GM19452 (cell line): ENCODE results near the gene HIPK3.
A peak's percentile ranks its signal among the peaks of the same experiment; 100 is the strongest.

ENCODE experiments used
- ATAC-seq: cut with Tn5 transposase; IDR thresholded peaks from one replicate; pipeline ENCODE4 v1.9.1; 2021; ENCODE audit not compliant: unreplicated experiment

The HIPK3 gene

GRCh38 chr11:33388793-33389525, 131.8 kb downstream of the HIPK3 start:
- ATAC-seq: peak; percentile 6

DNA sequence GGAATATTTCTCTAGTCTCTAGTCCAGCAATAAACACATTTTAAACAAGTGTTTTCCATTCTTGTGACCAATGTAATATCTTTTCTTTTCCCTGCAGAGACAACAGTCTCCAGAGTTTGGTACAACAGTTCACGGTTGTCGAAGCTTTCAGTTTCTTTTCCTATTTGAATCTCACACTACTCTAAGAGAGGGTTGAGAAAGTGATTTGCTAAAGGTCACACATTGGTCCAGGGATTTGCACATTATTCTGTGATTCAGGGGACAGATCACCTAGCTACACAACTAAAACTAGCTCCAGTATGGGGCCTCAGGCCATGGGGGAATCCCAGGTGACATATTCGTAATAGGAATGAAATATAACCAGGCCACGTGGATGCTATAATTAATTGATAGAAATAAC, 132.5 kb downstream of the HIPK3 start:
- peak; percentile 57 for ATAC-seq

DNA sequence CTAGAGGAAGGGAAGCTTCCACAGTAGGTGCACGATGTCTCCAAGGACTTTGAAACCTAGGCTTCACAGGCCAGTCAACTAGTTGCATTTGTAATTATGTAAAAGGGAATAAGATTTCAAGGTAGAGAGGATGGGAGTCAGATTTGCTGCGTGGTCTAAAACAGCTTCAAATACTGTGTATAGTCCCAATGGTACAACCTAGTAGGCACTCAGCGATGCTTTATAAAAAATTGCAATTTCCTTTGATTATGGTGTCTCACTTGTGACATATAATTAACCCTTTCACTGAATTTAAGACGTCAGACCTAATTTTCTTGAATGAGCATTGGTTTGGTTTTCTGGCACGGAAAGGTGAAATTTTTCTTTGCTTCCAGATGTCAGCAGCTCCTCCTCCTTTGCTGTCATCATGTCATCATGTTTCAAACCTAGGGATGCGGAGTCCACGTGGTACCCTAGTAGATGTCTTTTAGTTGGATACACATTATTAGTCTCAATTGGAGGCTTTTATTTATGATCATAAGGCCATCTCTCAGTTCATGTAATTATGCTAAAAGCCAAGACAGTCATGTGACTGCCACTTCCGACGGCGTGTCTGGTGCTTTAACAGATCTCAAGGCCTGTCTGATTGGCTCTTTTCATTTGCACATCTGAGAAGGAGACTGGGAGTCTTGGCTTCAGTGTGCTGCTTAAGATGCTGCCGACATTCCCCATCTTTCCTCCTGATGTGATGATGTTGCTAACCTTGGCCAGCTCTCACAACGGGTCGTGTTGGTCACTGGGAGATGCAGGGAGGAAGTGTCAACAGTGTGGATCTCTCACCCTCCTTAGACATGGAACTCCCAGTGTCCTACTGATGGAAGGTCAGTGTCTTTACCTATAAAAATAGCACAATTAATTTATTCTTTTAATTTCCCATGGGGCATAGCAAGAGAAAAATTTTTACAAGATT, 134.0 kb downstream of the HIPK3 start:
- no peak for ATAC-seq

DNA sequence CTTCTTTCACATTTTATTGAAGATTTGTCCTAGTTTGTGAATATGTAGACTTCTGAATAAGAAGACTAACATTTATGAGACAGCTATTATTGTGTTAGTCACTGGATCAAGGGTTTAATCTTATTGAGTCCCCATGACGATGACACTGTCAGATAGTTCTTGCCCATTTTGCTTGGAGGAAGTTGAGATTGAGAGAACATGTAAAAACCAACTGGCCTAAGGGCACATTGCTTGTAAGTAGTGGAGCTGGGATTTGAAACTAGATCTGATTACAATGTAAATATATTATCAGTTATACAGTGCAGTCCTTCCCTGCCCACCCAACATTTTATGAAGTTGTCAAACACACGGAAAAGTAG, 134.7 kb downstream of the HIPK3 start:
- no peak for ATAC-seq

DNA sequence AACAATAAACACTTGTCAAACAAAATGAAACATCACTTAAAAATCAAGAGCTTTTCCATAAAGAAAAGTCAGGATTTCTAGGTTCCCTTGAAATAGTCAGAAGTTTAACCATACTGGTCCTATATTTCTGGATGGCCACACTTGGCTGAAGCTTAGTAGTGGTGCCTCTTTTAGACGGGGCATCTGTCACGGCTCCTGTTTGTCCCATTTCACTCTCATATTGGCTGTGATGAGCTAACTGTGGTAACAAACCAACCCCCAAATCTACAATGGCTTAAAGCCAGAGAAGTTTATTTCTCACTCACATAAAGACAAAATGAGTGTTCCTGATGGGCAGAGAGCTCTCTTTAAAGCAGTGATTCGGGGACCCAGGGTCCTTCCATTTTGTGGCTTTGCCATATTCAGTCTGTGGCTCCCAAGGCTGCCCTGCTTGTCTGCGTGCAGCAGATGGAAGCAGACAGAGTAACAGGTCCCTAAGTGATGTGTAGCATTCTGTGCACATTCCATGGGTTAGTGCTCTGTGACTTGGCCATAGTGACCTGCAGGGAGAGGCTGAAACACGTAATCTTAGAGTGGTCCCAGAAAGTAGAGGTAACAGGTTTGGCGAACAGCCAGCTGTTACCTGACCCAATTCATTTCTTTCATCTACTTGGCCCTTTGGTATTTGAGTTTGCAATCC, 137.4 kb downstream of the HIPK3 start:
- no peak for ATAC-seq

GRCh38 chr11:33396361-33396760, 139.2 kb downstream of the HIPK3 start:
- ATAC-seq: no peak

GRCh38 chr11:33399421-33399820, 142.2 kb downstream of the HIPK3 start:
- no peak for ATAC-seq

- no peak for ATAC-seq
These were observed 144.9 kb downstream of the HIPK3 start for GRCh38 chr11:33402066-33402465.

DNA sequence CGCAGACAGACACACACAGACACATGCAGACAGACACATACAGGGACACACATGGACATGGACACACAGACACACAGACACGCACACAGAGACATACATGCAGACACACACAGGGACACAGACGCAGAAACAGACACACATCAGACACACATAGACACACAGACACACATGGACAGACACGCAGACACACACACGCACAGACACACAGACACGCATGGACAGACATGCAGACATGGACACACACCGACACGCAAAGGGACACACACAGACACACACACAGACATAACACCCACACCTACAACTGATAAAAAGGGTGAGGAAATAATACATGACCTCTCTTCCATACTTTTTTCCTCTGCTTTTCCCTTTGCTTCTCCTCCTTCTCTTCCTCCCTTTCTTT, 146.2 kb downstream of the HIPK3 start:
- no peak for ATAC-seq

GRCh38 chr11:33405834-33406602, 148.8 kb downstream of the HIPK3 start:
- ATAC-seq: no peak
